SK-N-MC (cell line): ENCODE results near the gene GRM7.

Source experiments
- EZH2 ChIP-seq: fragments of 200-600 bp; sonication (generic); IDR thresholded peaks from one replicate; pipeline ENCODE4 v1.6.1; 2017; ENCODE audit warnings: antibody characterized with exemption
- POLR2AphosphoS5 ChIP-seq: IDR thresholded peaks from 2 replicates; pipeline ENCODE4 v1.6.1; 2012; ENCODE audit warnings: mild to moderate bottlenecking, low read depth, low read length, borderline replicate concordance

GRCh38 chr3:7144697-7145308 lies 283.9 kb downstream of the GRM7 start:
- TF ChIP-seq POLR2AphosphoS5 (no peak), EZH2 (no peak)
